Trophoblast cell (in vitro differentiated cells and primary cell): ENCODE results near the gene CNIH3.

Experiments
- DNase-seq, 2 donors: peaks; one replicate each; pipeline ENCODE4 v3.0.0-alpha.2; 2016
- H2AFZ ChIP-seq: 2 replicates; pipeline ENCODE4 v1.6.1; 2013; ENCODE audit warnings: low read length, moderate library complexity, mild to moderate bottlenecking; ENCODE audit not compliant: insufficient read depth, poor library complexity
- H2AK5ac ChIP-seq: 2 replicates; pipeline ENCODE4 v1.6.1; 2013; ENCODE audit warnings: mild to moderate bottlenecking, low read length
- H2BK120ac ChIP-seq: 2 replicates; pipeline ENCODE4 v1.6.1; 2013; ENCODE audit warnings: low read length, mild to moderate bottlenecking, moderate library complexity; ENCODE audit not compliant: insufficient read depth, poor library complexity
- H2BK12ac ChIP-seq: 2 replicates; pipeline ENCODE4 v1.6.1; 2013; ENCODE audit warnings: mild to moderate bottlenecking, low read length, moderate library complexity
- H2BK5ac ChIP-seq: 2 replicates; pipeline ENCODE4 v1.6.1; 2013; ENCODE audit warnings: low read length, low read depth, moderate library complexity, mild to moderate bottlenecking; ENCODE audit not compliant: poor library complexity
- H3K14ac ChIP-seq: 2 replicates; pipeline ENCODE4 v1.6.1; 2013; ENCODE audit warnings: mild to moderate bottlenecking, low read length
- H3K18ac ChIP-seq: 2 replicates; pipeline ENCODE4 v1.6.1; 2013; ENCODE audit warnings: mild to moderate bottlenecking, low read length
- H3K23ac ChIP-seq: 2 replicates; pipeline ENCODE4 v1.6.1; 2013; ENCODE audit warnings: low read length
- H3K27ac ChIP-seq: 2 replicates; pipeline ENCODE4 v1.5.1; 2013; ENCODE audit warnings: low read depth, mild to moderate bottlenecking, inconsistent platforms, low read length, moderate library complexity
- H3K27me3 ChIP-seq: 2 replicates; pipeline ENCODE4 v1.6.1; 2013; ENCODE audit warnings: inconsistent platforms, mild to moderate bottlenecking, low read length, moderate library complexity; ENCODE audit not compliant: insufficient read depth
- H3K36me3 ChIP-seq, 2 experiments: 1 replicate in 1 of 2; 2 replicates in 1 of 2; pipeline ENCODE4 v1.6.1; 2013; ENCODE audit warnings: low read length in 2 of 2, mild to moderate bottlenecking in 2 of 2, moderate library complexity in 1 of 2; ENCODE audit not compliant: insufficient read depth in 2 of 2, control insufficient read depth in 1 of 2
- H3K4ac ChIP-seq: 2 replicates; pipeline ENCODE4 v1.6.1; 2013; ENCODE audit warnings: low read depth, mild to moderate bottlenecking, low read length, moderate library complexity
- H3K4me1 ChIP-seq, 2 experiments: 1 replicate in 1 of 2; 2 replicates in 1 of 2; pipeline ENCODE4 v1.6.1; 2013; ENCODE audit warnings: low read length in 2 of 2, mild to moderate bottlenecking in 2 of 2, moderate library complexity in 1 of 2; ENCODE audit not compliant: insufficient read depth in 2 of 2, control insufficient read depth in 1 of 2
- H3K4me2 ChIP-seq: 2 replicates; pipeline ENCODE4 v1.6.1; 2013; ENCODE audit warnings: inconsistent platforms, mild to moderate bottlenecking, low read length, moderate library complexity
- H3K4me3 ChIP-seq: 2 replicates; pipeline ENCODE4 v1.5.1; 2013; ENCODE audit warnings: mild to moderate bottlenecking, low read depth, low read length, inconsistent platforms
- H3K79me1 ChIP-seq: one replicate; pipeline ENCODE4 v1.6.1; 2013; ENCODE audit warnings: low read length
- H3K79me2 ChIP-seq: 2 replicates; pipeline ENCODE4 v1.6.1; 2013; ENCODE audit warnings: low read length, mild to moderate bottlenecking; ENCODE audit not compliant: control insufficient read depth, insufficient read depth, poor library complexity
- H3K9ac ChIP-seq: 2 replicates; pipeline ENCODE4 v1.6.1; 2013; ENCODE audit warnings: mild to moderate bottlenecking, low read length
- H3K9me3 ChIP-seq: 2 replicates; pipeline ENCODE4 v1.6.1; 2013; ENCODE audit warnings: low read depth, mild to moderate bottlenecking, control low read depth, inconsistent platforms, low read length; ENCODE audit not compliant: insufficient read depth
- H4K12ac ChIP-seq: 2 replicates; pipeline ENCODE4 v1.6.1; 2013; ENCODE audit warnings: low read depth, mild to moderate bottlenecking, low read length, moderate library complexity
- H4K8ac ChIP-seq: 2 replicates; pipeline ENCODE4 v1.6.1; 2013; ENCODE audit warnings: low read depth, mild to moderate bottlenecking, low read length, moderate library complexity
- H4K91ac ChIP-seq: one replicate; pipeline ENCODE4 v1.6.1; 2013; ENCODE audit warnings: low read depth, mild to moderate bottlenecking, low read length, moderate library complexity
- WGBS: extraction: QIAGEN DNeasy Blood & Tissue Kit; methylation state at CpG from one replicate; pipeline ENCODE4 v1.1.7; 2013; ENCODE audit warnings: missing lambda C conversion rate; ENCODE audit not compliant: insufficient read length, insufficient coverage; ENCODE audit errors: extremely low coverage; 5-methylcytosine and 5-hydroxymethylcytosine counted together

The CNIH3 gene

GRCh38 chr1:224745924-224746323 is 129.8 kb downstream of the CNIH3 start:
- H2BK5ac ChIP-seq = no peak overlapping the region
- H3K4me1 ChIP-seq = no peaks in the 10 kb centered on the region
- no peak for DNase-seq
- no peak overlapping the region for H3K4me3 ChIP-seq
- H3K79me2 ChIP-seq = no peaks in the 10 kb centered on the region
- no peak overlapping the region for H2BK120ac ChIP-seq
- H4K91ac ChIP-seq = no peak overlapping the region
- no peak overlapping the region for H3K9ac ChIP-seq
- H3K27me3 ChIP-seq = no peaks in the 10 kb centered on the region
- no peaks in the 10 kb centered on the region for H3K79me1 ChIP-seq
- no peak overlapping the region for H3K27ac ChIP-seq
- no peak overlapping the region for H3K4me2 ChIP-seq
- no peak overlapping the region for H2BK12ac ChIP-seq
- no peak overlapping the region for H3K14ac ChIP-seq
- no CpG with 5 or more reads among the region's 4 CpGs for WGBS
- no peaks in the 10 kb centered on the region for H3K36me3 ChIP-seq
- no peak overlapping the region for H4K12ac ChIP-seq
- no peak overlapping the region for H4K8ac ChIP-seq
- no peak overlapping the region for H3K23ac ChIP-seq
- no peak overlapping the region for H2AFZ ChIP-seq
- H2AK5ac ChIP-seq = no peak overlapping the region
- H3K9me3 ChIP-seq = no peaks in the 10 kb centered on the region
- no peak overlapping the region for H3K18ac ChIP-seq
- no peak overlapping the region for H3K4ac ChIP-seq

GRCh38 chr1:224747578-224747977 is 131.5 kb downstream of the CNIH3 start:
- Histone ChIP-seq H3K27ac (no peak overlapping the region), H3K9me3 (no peaks in the 10 kb centered on the region), H2AFZ (no peak overlapping the region), H2BK120ac (no peak overlapping the region), H3K4me2 (no peak overlapping the region), H2BK5ac (no peak overlapping the region), H3K23ac (no peak overlapping the region), H4K8ac (no peak overlapping the region), H3K27me3 (no peaks in the 10 kb centered on the region), H4K12ac (no peak overlapping the region), H3K14ac (no peak overlapping the region), H4K91ac (no peak overlapping the region), H3K79me1 (no peaks in the 10 kb centered on the region), H3K79me2 (no peaks in the 10 kb centered on the region), H3K4ac (no peak overlapping the region), H3K9ac (no peak overlapping the region), H3K4me3 (no peak overlapping the region), H2AK5ac (no peak overlapping the region), H2BK12ac (no peak overlapping the region), H3K18ac (no peak overlapping the region), H3K36me3 (no peaks in the 10 kb centered on the region), H3K4me1 (no peaks in the 10 kb centered on the region)
- no CpG with 5 or more reads among the region's 4 CpGs for WGBS
- DNase-seq = no peak

GRCh38 chr1:224749916-224750315 is 133.8 kb downstream of the CNIH3 start:
- H2BK120ac ChIP-seq = no peak overlapping the region
- no peak overlapping the region for H4K8ac ChIP-seq
- H3K9ac ChIP-seq = no peak overlapping the region
- WGBS = 100% methylated on average over 1 of the region's 4 CpGs
- no peak overlapping the region for H3K23ac ChIP-seq
- no peak overlapping the region for H2AFZ ChIP-seq
- no peaks in the 10 kb centered on the region for H3K36me3 ChIP-seq
- H4K12ac ChIP-seq = no peak overlapping the region
- no peak overlapping the region for H3K4me3 ChIP-seq
- H3K27ac ChIP-seq = no peak overlapping the region
- no peak overlapping the region for H3K18ac ChIP-seq
- H3K79me2 ChIP-seq = no peaks in the 10 kb centered on the region
- no peak overlapping the region for H2BK5ac ChIP-seq
- no peak overlapping the region for H4K91ac ChIP-seq
- no peak overlapping the region for H2AK5ac ChIP-seq
- H3K4ac ChIP-seq = no peak overlapping the region
- no peak overlapping the region for H3K14ac ChIP-seq
- H3K27me3 ChIP-seq = no peaks in the 10 kb centered on the region
- no peak for DNase-seq
- H3K4me1 ChIP-seq = no peaks in the 10 kb centered on the region
- no peaks in the 10 kb centered on the region for H3K79me1 ChIP-seq
- no peak overlapping the region for H3K4me2 ChIP-seq
- no peaks in the 10 kb centered on the region for H3K9me3 ChIP-seq
- H2BK12ac ChIP-seq = no peak overlapping the region

GRCh38 chr1:224751624-224752311 is 135.7 kb downstream of the CNIH3 start:
- no peak overlapping the region for H4K91ac ChIP-seq
- H4K8ac ChIP-seq = no peak overlapping the region
- H3K4ac ChIP-seq = no peak overlapping the region
- H3K4me3 ChIP-seq = no peak overlapping the region
- H3K4me1 ChIP-seq = no peaks in the 10 kb centered on the region
- no peak for DNase-seq
- H2BK5ac ChIP-seq = no peak overlapping the region
- no peak overlapping the region for H3K9ac ChIP-seq
- no peaks in the 10 kb centered on the region for H3K9me3 ChIP-seq
- no peak overlapping the region for H3K4me2 ChIP-seq
- no peak overlapping the region for H2AFZ ChIP-seq
- H3K27ac ChIP-seq = no peak overlapping the region
- WGBS = no CpG with 5 or more reads among the region's 6 CpGs
- H3K79me2 ChIP-seq = no peaks in the 10 kb centered on the region
- H3K27me3 ChIP-seq = no peaks in the 10 kb centered on the region
- H4K12ac ChIP-seq = no peak overlapping the region
- no peak overlapping the region for H2BK120ac ChIP-seq
- no peak overlapping the region for H3K14ac ChIP-seq
- H3K23ac ChIP-seq = no peak overlapping the region
- no peak overlapping the region for H2AK5ac ChIP-seq
- no peaks in the 10 kb centered on the region for H3K36me3 ChIP-seq
- H3K18ac ChIP-seq = no peak overlapping the region
- no peaks in the 10 kb centered on the region for H3K79me1 ChIP-seq
- no peak overlapping the region for H2BK12ac ChIP-seq
